Mesodermal cell (in vitro differentiated cells): ENCODE measurements around the gene SEC16A.

Experiments used
- H3K27ac ChIP-seq: 2 replicates; pipeline ENCODE4 v1.7.0; 2013; ENCODE audit warnings: mild to moderate bottlenecking, low read depth, low read length, moderate library complexity; ENCODE audit not compliant: severe bottlenecking
- H3K36me3 ChIP-seq: 2 replicates; pipeline ENCODE4 v1.7.1; 2013; ENCODE audit warnings: mild to moderate bottlenecking, low read length, moderate library complexity; ENCODE audit not compliant: control insufficient read depth, insufficient read depth
- H3K4me1 ChIP-seq: one replicate; pipeline ENCODE4 v1.7.1; 2013; ENCODE audit warnings: mild to moderate bottlenecking, low read length; ENCODE audit not compliant: insufficient read depth, control insufficient read depth, poor library complexity, severe bottlenecking
- H3K4me3 ChIP-seq: 2 replicates; pipeline ENCODE4 v1.7.0; 2013; ENCODE audit warnings: low read length, control low read depth, mild to moderate bottlenecking; ENCODE audit not compliant: insufficient read depth, poor library complexity, severe bottlenecking; ENCODE audit errors: extremely low read depth
- H3K9me3 ChIP-seq: 2 replicates; pipeline ENCODE4 v1.7.1; 2013; ENCODE audit warnings: mild to moderate bottlenecking, low read length, moderate library complexity; ENCODE audit not compliant: control insufficient read depth
- WGBS, 2 experiments: methylation state at CpG; one replicate each; pipeline ENCODE4 v1.1.5; 2013; ENCODE audit warnings: missing lambda C conversion rate in 2 of 2; ENCODE audit not compliant: insufficient coverage in 2 of 2; 5-methylcytosine and 5-hydroxymethylcytosine counted together

SEC16A gene

GRCh38 chr9:136470356-136470755 is 12.5 kb downstream of the SEC16A start:
- Histone ChIP-seq H3K36me3 (peaks cover 97% of the 10 kb centered on the region), H3K9me3 (no peaks in the 10 kb centered on the region), H3K4me3 (no peak overlapping the region), H3K27ac (no peak overlapping the region), H3K4me1 (no peaks in the 10 kb centered on the region)
- 97 to 98% methylated on average over 11 of the region's 11 CpGs for WGBS, 2 experiments

- Histone ChIP-seq H3K4me3 (no peak overlapping the region), H3K36me3 (peaks cover 97% of the 10 kb centered on the region), H3K9me3 (no peaks in the 10 kb centered on the region), H3K4me1 (no peaks in the 10 kb centered on the region), H3K27ac (no peak overlapping the region)
- WGBS, 2 experiments: 98% methylated on average over 11 to 15 of the region's 15 CpGs
Measured at GRCh38 chr9:136467766-136468165, 15.1 kb downstream of the SEC16A start.

GRCh38 chr9:136466155-136466541 is 16.7 kb downstream of the SEC16A start:
- H3K27ac ChIP-seq: no peak overlapping the region
- H3K4me1 ChIP-seq: no peaks in the 10 kb centered on the region
- 97 to 98% methylated on average over 30 of the region's 30 CpGs for WGBS, 2 experiments
- H3K4me3 ChIP-seq: no peak overlapping the region
- no peaks in the 10 kb centered on the region for H3K9me3 ChIP-seq
- peaks cover 97% of the 10 kb centered on the region for H3K36me3 ChIP-seq

GRCh38 chr9:136465500-136466154 is 17.2 kb downstream of the SEC16A start:
- no peaks in the 10 kb centered on the region for H3K4me1 ChIP-seq
- no peak overlapping the region for H3K4me3 ChIP-seq
- peaks cover 97% of the 10 kb centered on the region for H3K36me3 ChIP-seq
- 95 to 98% methylated on average over 27 of the region's 27 CpGs for WGBS, 2 experiments
- no peaks in the 10 kb centered on the region for H3K9me3 ChIP-seq
- no peak overlapping the region for H3K27ac ChIP-seq

GRCh38 chr9:136464241-136464640 is 18.6 kb downstream of the SEC16A start:
- Histone ChIP-seq H3K27ac (no peak overlapping the region), H3K36me3 (peaks cover 96% of the 10 kb centered on the region), H3K4me3 (no peak overlapping the region), H3K4me1 (no peaks in the 10 kb centered on the region), H3K9me3 (no peaks in the 10 kb centered on the region)
- WGBS, 2 experiments: 96 to 100% methylated on average over 6 of the region's 6 CpGs

- WGBS, 2 experiments: 97 to 99% methylated on average over 12 to 14 of the region's 14 CpGs
- Histone ChIP-seq H3K36me3 (peaks cover 99% of the 10 kb centered on the region), H3K27ac (no peak overlapping the region), H3K4me1 (no peaks in the 10 kb centered on the region), H3K9me3 (no peaks in the 10 kb centered on the region), H3K4me3 (no peak overlapping the region)
Measured at GRCh38 chr9:136463578-136463977, 19.3 kb downstream of the SEC16A start.

- Histone ChIP-seq H3K36me3 (peaks cover 98% of the 10 kb centered on the region), H3K4me1 (no peaks in the 10 kb centered on the region), H3K4me3 (no peak overlapping the region), H3K9me3 (no peaks in the 10 kb centered on the region), H3K27ac (no peak overlapping the region)
- WGBS, 2 experiments: 96 to 98% methylated on average over 17 of the region's 17 CpGs
Measured at GRCh38 chr9:136462664-136463063, 20.2 kb downstream of the SEC16A start.

- WGBS, 2 experiments: 96 to 98% methylated on average over 22 to 23 of the region's 23 CpGs
- Histone ChIP-seq H3K9me3 (no peaks in the 10 kb centered on the region), H3K27ac (no peak overlapping the region), H3K4me3 (no peak overlapping the region), H3K36me3 (peaks cover 98% of the 10 kb centered on the region), H3K4me1 (no peaks in the 10 kb centered on the region)
Measured at GRCh38 chr9:136460772-136461325, 22.0 kb downstream of the SEC16A start.

- Histone ChIP-seq H3K27ac (no peak overlapping the region), H3K4me1 (no peaks in the 10 kb centered on the region), H3K36me3 (peaks cover 98% of the 10 kb centered on the region), H3K9me3 (no peaks in the 10 kb centered on the region), H3K4me3 (no peak overlapping the region)
- WGBS, 2 experiments: 93 to 94% methylated on average over 28 of the region's 28 CpGs
Measured at GRCh38 chr9:136459425-136459824, 23.4 kb downstream of the SEC16A start.

- no peaks in the 10 kb centered on the region for H3K9me3 ChIP-seq
- H3K27ac ChIP-seq: no peak overlapping the region
- WGBS, 2 experiments: 97 to 99% methylated on average over 24 of the region's 24 CpGs
- no peaks in the 10 kb centered on the region for H3K4me1 ChIP-seq
- no peak overlapping the region for H3K4me3 ChIP-seq
- H3K36me3 ChIP-seq: peaks cover 93% of the 10 kb centered on the region
Measured at GRCh38 chr9:136457326-136457725, 25.5 kb downstream of the SEC16A start.

- Histone ChIP-seq H3K36me3 (peaks cover 89% of the 10 kb centered on the region), H3K4me1 (no peaks in the 10 kb centered on the region), H3K9me3 (no peaks in the 10 kb centered on the region), H3K27ac (no peak overlapping the region), H3K4me3 (no peak overlapping the region)
- 93 to 98% methylated on average over 7 to 9 of the region's 9 CpGs for WGBS, 2 experiments
Measured at GRCh38 chr9:136456258-136456657, 26.6 kb downstream of the SEC16A start.
